GDM1 (cell line): ENCODE measurements around the gene SVIP.

Experiments
- DNase-seq: peaks from one replicate; lab custom pipeline; 2025; lab: John Stamatoyannopoulos, UW

The SVIP gene

GRCh38 chr11:22829231-22830081, at the start of gene SVIP:
Gene SVIP (minus strand): TSS chr11:22829801. CDS start chr11:22829748, 53 bp downstream.
- peak; percentile 94 for DNase-seq

- no peak for DNase-seq
These were observed 49.0 kb upstream of the SVIP start for GRCh38 chr11:22878604-22879003.

- no peak for DNase-seq
These were observed 48.4 kb upstream of the SVIP start for GRCh38 chr11:22878039-22878438.

GRCh38 chr11:22875869-22876473, 46.4 kb upstream of the SVIP start:
- DNase-seq, result peak; percentile 57

- DNase-seq, result no peak
These were observed 39.7 kb upstream of the SVIP start for GRCh38 chr11:22869325-22869724.

GRCh38 chr11:22860241-22860640, 30.6 kb upstream of the SVIP start, which contains the start of gene CCDC179:
Gene CCDC179 (minus strand): TSS chr11:22860474. CDS start chr11:22860421, 53 bp downstream.
- DNase-seq, result no peak

- DNase-seq, result no peak
These were observed 30.2 kb upstream of the SVIP start for GRCh38 chr11:22859756-22860155.

- no peak for DNase-seq
These were observed 21.9 kb upstream of the SVIP start for GRCh38 chr11:22851477-22851876.

- no peak for DNase-seq
These were observed 17.1 kb upstream of the SVIP start for GRCh38 chr11:22846726-22847125.

- no peak for DNase-seq
These were observed 2.9 kb upstream of the SVIP start for GRCh38 chr11:22832315-22833015.

GRCh38 chr11:22830082-22830414, 447 bp upstream of the SVIP start:
- no peak for DNase-seq

- DNase-seq, result no peak
These were observed 1.2 kb downstream of the SVIP start for GRCh38 chr11:22828373-22828772.

GRCh38 chr11:22822203-22822602, 7.4 kb downstream of the SVIP start:
- DNase-seq, result no peak

GRCh38 chr11:22809893-22810292, 19.7 kb downstream of the SVIP start:
- no peak for DNase-seq

- DNase-seq, result no peak
These were observed 20.9 kb downstream of the SVIP start for GRCh38 chr11:22808571-22809197.

GRCh38 chr11:22807855-22808570, 21.6 kb downstream of the SVIP start:
- DNase-seq, result no peak

GRCh38 chr11:22807391-22807790, 22.2 kb downstream of the SVIP start:
- no peak for DNase-seq

- no peak for DNase-seq
These were observed 26.7 kb downstream of the SVIP start for GRCh38 chr11:22802861-22803260.

- no peak for DNase-seq
These were observed 29.1 kb downstream of the SVIP start for GRCh38 chr11:22800482-22800881.

- no peak for DNase-seq
These were observed 30.7 kb downstream of the SVIP start for GRCh38 chr11:22798901-22799300.

- DNase-seq, result no peak
These were observed 32.6 kb downstream of the SVIP start for GRCh38 chr11:22797047-22797446.

GRCh38 chr11:22795914-22796313, 33.7 kb downstream of the SVIP start:
- no peak for DNase-seq
